AG09319 (cell line): Measurements from ENCODE around the gene ADRA2B.

Source experiments
- DNase-seq: peaks from one replicate; pipeline ENCODE4 v3.0.0-alpha.2; 2010; ENCODE audit warnings: low read depth; ENCODE audit errors: extremely low read depth
- CTCF ChIP-seq: IDR thresholded peaks from 2 replicates; pipeline ENCODE4 v1.5.1; 2011; ENCODE audit warnings: low read depth, mild to moderate bottlenecking, inconsistent platforms, low read length, moderate library complexity

The ADRA2B gene

GRCh38 chr2:96105994-96106715 is 10.2 kb downstream of the ADRA2B start:
- TF ChIP-seq CTCF, result no peak
- DNase-seq, result no peak

- TF ChIP-seq CTCF, result no peak
- no peak for DNase-seq
These were observed 11.0 kb downstream of the ADRA2B start for GRCh38 chr2:96105152-96105915.

DNA sequence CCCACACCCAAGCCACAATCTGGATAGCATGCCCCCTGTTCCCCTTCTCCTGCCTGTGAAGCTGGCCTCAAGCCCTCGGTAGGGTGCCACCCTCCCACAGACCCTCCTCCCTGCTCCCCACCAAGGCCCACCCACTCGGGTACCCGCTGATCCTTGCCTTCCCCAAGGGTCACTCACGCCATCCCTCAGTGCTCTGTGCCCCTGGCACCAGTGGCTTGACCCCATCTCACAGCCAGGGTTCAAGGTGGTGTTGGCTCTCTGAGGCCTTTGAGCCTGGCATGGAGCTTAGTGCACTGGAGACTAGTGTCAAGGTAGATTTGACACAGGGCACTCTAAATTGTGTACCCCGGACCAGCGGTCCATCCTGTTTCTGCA is 11.9 kb downstream of the ADRA2B start:
- no peak for TF ChIP-seq CTCF
- DNase-seq, result no peak

DNA sequence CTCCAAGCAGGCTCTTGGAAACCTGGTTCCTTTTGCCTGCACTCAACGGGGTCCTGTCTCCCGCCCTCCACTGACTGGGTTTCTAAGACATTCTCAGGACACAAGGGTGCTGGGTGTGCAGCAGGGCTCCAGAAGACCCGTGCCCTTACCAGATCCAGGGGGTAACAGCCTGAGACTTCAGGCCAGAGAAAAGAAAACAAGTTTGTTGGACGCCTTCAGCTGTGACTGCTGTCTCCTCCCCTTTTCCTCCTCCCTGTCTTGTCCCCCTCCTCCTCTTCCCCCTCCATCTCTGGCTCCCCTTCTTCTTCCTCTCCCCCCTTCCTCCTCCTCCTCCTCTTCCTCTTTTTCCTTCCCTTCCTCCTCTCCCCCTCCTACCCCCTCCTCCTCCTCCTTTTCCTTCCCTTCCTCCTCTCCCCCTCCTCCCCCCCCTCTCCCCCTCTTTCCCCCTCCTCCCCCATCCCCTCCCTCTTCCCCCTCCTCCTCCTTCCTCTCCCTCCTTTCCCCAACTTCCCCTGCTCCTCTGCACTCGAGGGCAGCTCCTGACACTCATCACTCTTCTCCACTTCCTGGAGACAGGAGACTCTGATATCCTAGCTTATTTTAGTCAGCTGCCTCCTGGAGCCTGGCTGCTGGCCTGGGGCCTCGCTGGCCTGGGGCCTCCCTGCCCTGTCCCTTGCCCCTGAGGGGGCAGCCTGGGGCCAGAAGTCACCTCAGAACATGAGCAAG is 12.4 kb downstream of the ADRA2B start:
- DNase-seq, result no peak

GRCh38 chr2:96103187-96103601 is 13.2 kb downstream of the ADRA2B start:
- no peak for DNase-seq
- no peak for TF ChIP-seq CTCF

More for the DNA sequence above, 12.4 kb downstream of the ADRA2B start:
- no peak for TF ChIP-seq CTCF

GRCh38 chr2:96102596-96103186 is 13.7 kb downstream of the ADRA2B start:
- DNase-seq, result no peak
- TF ChIP-seq CTCF, result no peak
